Nephron progenitor cell (in vitro differentiated cells): ENCODE results near the gene NRP2.

Experiments
- DNase-seq: peaks from one replicate; pipeline ENCODE4 v3.0.0; 2021
- H3K27ac Mint-ChIP-seq: 2 replicates; pipeline ENCODE4 v1.8.0; 2021; ENCODE audit warnings: mild to moderate bottlenecking, moderate library complexity, mixed read lengths
- H3K27me3 Mint-ChIP-seq: 2 replicates; pipeline ENCODE4 v1.8.0; 2021; ENCODE audit warnings: mild to moderate bottlenecking, low read depth, mixed read lengths; ENCODE audit not compliant: poor library complexity
- H3K36me3 Mint-ChIP-seq: 2 replicates; pipeline ENCODE4 v1.8.0; 2021; ENCODE audit warnings: low read depth, mixed read lengths
- H3K4me1 Mint-ChIP-seq: 2 replicates; pipeline ENCODE4 v1.8.0; 2021; ENCODE audit warnings: mixed read lengths
- H3K4me3 Mint-ChIP-seq: 2 replicates; pipeline ENCODE4 v1.8.0; 2021; ENCODE audit warnings: mild to moderate bottlenecking, moderate library complexity, mixed read lengths
- H3K9me3 Mint-ChIP-seq: 2 replicates; pipeline ENCODE4 v1.8.0; 2021; ENCODE audit warnings: mild to moderate bottlenecking, moderate library complexity, mixed read lengths
- CTCF ChIP-seq: fragments of 200-600 bp; sonication (generic); IDR thresholded peaks from 2 replicates; pipeline ENCODE4 v1.5.0; 2021; ENCODE audit warnings: antibody characterized with exemption

Gene NRP2

GRCh38 chr2:205781244-205781931 lies 99.1 kb downstream of the NRP2 start:
- Mint-ChIP-seq H3K36me3 (peaks cover 49% of the 10 kb centered on the region), H3K9me3 (peaks cover 7% of the 10 kb centered on the region), H3K27me3 (no peaks in the 10 kb centered on the region), H3K4me1 (peaks cover 34% of the 10 kb centered on the region), H3K27ac (peak overlapping the region; percentile 85), H3K4me3 (no peak overlapping the region)
- no peak for TF ChIP-seq CTCF
- no peak for DNase-seq

GRCh38 chr2:205782941-205783340 lies 100.6 kb downstream of the NRP2 start:
- H3K9me3 Mint-ChIP-seq, result peaks cover 7% of the 10 kb centered on the region
- H3K27me3 Mint-ChIP-seq, result no peaks in the 10 kb centered on the region
- H3K4me1 Mint-ChIP-seq, result peaks cover 48% of the 10 kb centered on the region
- H3K36me3 Mint-ChIP-seq, result peaks cover 39% of the 10 kb centered on the region
- H3K4me3 Mint-ChIP-seq, result no peak overlapping the region
- DNase-seq, result no peak
- H3K27ac Mint-ChIP-seq, result no peak overlapping the region
- no peak for TF ChIP-seq CTCF

GRCh38 chr2:205783872-205784499 lies 101.7 kb downstream of the NRP2 start:
- no peak for TF ChIP-seq CTCF
- Mint-ChIP-seq H3K4me1 (peaks cover 48% of the 10 kb centered on the region), H3K27me3 (peaks cover 7% of the 10 kb centered on the region), H3K27ac (no peak overlapping the region), H3K9me3 (peaks cover 7% of the 10 kb centered on the region), H3K4me3 (no peak overlapping the region), H3K36me3 (peaks cover 47% of the 10 kb centered on the region)
- no peak for DNase-seq

GRCh38 chr2:205785507-205786260 lies 103.4 kb downstream of the NRP2 start:
- peaks cover 8% of the 10 kb centered on the region for H3K27me3 Mint-ChIP-seq
- DNase-seq, result no peak
- H3K36me3 Mint-ChIP-seq, result peaks cover 62% of the 10 kb centered on the region
- TF ChIP-seq CTCF, result no peak
- no peak overlapping the region for H3K27ac Mint-ChIP-seq
- H3K4me1 Mint-ChIP-seq, result peaks cover 36% of the 10 kb centered on the region
- H3K4me3 Mint-ChIP-seq, result no peak overlapping the region
- peaks cover 7% of the 10 kb centered on the region for H3K9me3 Mint-ChIP-seq

- H3K27ac Mint-ChIP-seq, result peak overlapping the region; percentile 14
- H3K4me1 Mint-ChIP-seq, result peaks cover 23% of the 10 kb centered on the region
- peaks cover 3% of the 10 kb centered on the region for H3K9me3 Mint-ChIP-seq
- H3K27me3 Mint-ChIP-seq, result peaks cover 10% of the 10 kb centered on the region
- DNase-seq, result no peak
- no peak overlapping the region for H3K4me3 Mint-ChIP-seq
- no peak for TF ChIP-seq CTCF
- peaks cover 68% of the 10 kb centered on the region for H3K36me3 Mint-ChIP-seq
Observed at GRCh38 chr2:205786976-205787375, 104.7 kb downstream of the NRP2 start.
